Right cardiac atrium (tissue), 5 donors: ENCODE results near the gene MPG. TPM values are rescaled to one million over a fixed set of nuclear protein-coding genes. Genes with fewer than 3 reads are reported as not detected.
A peak's percentile ranks its signal among the peaks of the same experiment; 100 is the strongest.

Experiments
- ATAC-seq, 2 donors: fragments of 200-7000 bp; cut with Tn5 transposase; one replicate each; pipeline versions ENCODE4 v1.8.0 to v1.9.1; 2020; ENCODE audit warnings: moderate library complexity in 2 of 2, mild to moderate bottlenecking in 1 of 2
- DNase-seq, 3 donors: peaks; one replicate each; pipeline ENCODE4 v3.0.0-alpha.2; 2020
- H3K27ac ChIP-seq: one replicate; pipeline ENCODE4 v1.5.1; 2013; ENCODE audit warnings: mild to moderate bottlenecking, low read length, control low read depth, moderate library complexity
- H3K27me3 ChIP-seq: one replicate; pipeline ENCODE4 v1.6.1; 2013; ENCODE audit not compliant: control insufficient read depth, insufficient read depth
- H3K4me1 ChIP-seq: one replicate; pipeline ENCODE4 v1.6.1; 2013; ENCODE audit warnings: low read length; ENCODE audit not compliant: control insufficient read depth, insufficient read depth
- H3K4me3 ChIP-seq: one replicate; pipeline ENCODE4 v1.5.1; 2013; ENCODE audit warnings: low read length, control low read depth
- H3K9me3 ChIP-seq: one replicate; pipeline ENCODE4 v1.6.1; 2013; ENCODE audit warnings: low read length; ENCODE audit not compliant: control insufficient read depth
- WGBS: extraction: QIAGEN DNeasy Blood & Tissue Kit; methylation state at CpG from one replicate; pipeline ENCODE4 v1.1.7; 2013; 5-methylcytosine and 5-hydroxymethylcytosine counted together
- intact Hi-C, 4 donors: fragments of 100-400 bp; cut with DNase I; formaldehyde crosslinking; loops; one replicate each; pipeline versions ENCODE4 v1.11.0 to v1.14.0; 2022 to 2023
- polyA plus RNA-seq: library from polyadenylated mRNA; stranded (reverse); fragments of 200-250 nt; gene quantifications from one replicate; pipeline ENCODE4 v1.2.3, GENCODE V29; 2013
- total RNA-seq, 4 donors: library from RNA; stranded (reverse); fragmentation: NEBNext Ultra II Directional; extraction: Animal tissue kit (Norgen Biotek cat#: 25700); gene quantifications; one replicate each; pipeline ENCODE4 v1.2.1, GENCODE V29; 2021
- donor health status: healthy with polysubstance abuse.
- donor health status: DM: no; HTN: yes; CAD: no.
- donor health status: DM: no; HTN: no; CAD: no.
- donor health status: DM: no; HTN: yes; CAD: no; lungs with severe emphysema.
- donor health status: DM: yes; HTN: yes; CAD: no.

Gene MPG
- total and polyA plus RNA-seq, 5 donors: 31.8 to 56.8 (median 38.7) TPM

- H3K27me3 ChIP-seq: no peaks in the 10 kb centered on the region
- H3K27ac ChIP-seq: no peak overlapping the region
- no peak for ATAC-seq
- no peak overlapping the region for H3K4me3 ChIP-seq
- intact Hi-C loops: no loop called here
- H3K9me3 ChIP-seq: no peaks in the 10 kb centered on the region
- WGBS: 92% methylated on average over 32 of the region's 32 CpGs
- no peaks in the 10 kb centered on the region for H3K4me1 ChIP-seq
- peak in 1 of 3 donors; percentile 37 for DNase-seq
Observed at GRCh38 chr16:61879-62281, 16.1 kb upstream of the MPG start.

GRCh38 chr16:62283-62967 lies 15.6 kb upstream of the MPG start:
- intact Hi-C loops: no loop called here
- Histone ChIP-seq H3K4me1 (no peaks in the 10 kb centered on the region), H3K27me3 (no peaks in the 10 kb centered on the region), H3K9me3 (no peaks in the 10 kb centered on the region), H3K4me3 (no peak overlapping the region), H3K27ac (no peak overlapping the region)
- ATAC-seq: no peak
- 94% methylated on average over 34 of the region's 34 CpGs for WGBS
- DNase-seq: peak in 1 of 3 donors; percentile 45

GRCh38 chr16:62968-63391 lies 15.0 kb upstream of the MPG start:
- intact Hi-C loops: no loop called here
- no peak overlapping the region for H3K27ac ChIP-seq
- no peaks in the 10 kb centered on the region for H3K4me1 ChIP-seq
- H3K9me3 ChIP-seq: no peaks in the 10 kb centered on the region
- H3K4me3 ChIP-seq: no peak overlapping the region
- DNase-seq (peak in 2 of 3 donors; percentile 36 to 54), ATAC-seq (no peak)
- 95% methylated on average over 21 of the region's 21 CpGs for WGBS
- H3K27me3 ChIP-seq: no peaks in the 10 kb centered on the region

- ATAC-seq (no peak), DNase-seq (peak in 2 of 3 donors; percentile 31 to 36)
- intact Hi-C loops: no loop called here
- Histone ChIP-seq H3K27me3 (no peaks in the 10 kb centered on the region), H3K4me1 (no peaks in the 10 kb centered on the region), H3K27ac (no peak overlapping the region), H3K9me3 (no peaks in the 10 kb centered on the region), H3K4me3 (no peak overlapping the region)
- WGBS: 95% methylated on average over 16 of the region's 16 CpGs
Observed at GRCh38 chr16:63466-63865, 14.6 kb upstream of the MPG start.

DNA sequence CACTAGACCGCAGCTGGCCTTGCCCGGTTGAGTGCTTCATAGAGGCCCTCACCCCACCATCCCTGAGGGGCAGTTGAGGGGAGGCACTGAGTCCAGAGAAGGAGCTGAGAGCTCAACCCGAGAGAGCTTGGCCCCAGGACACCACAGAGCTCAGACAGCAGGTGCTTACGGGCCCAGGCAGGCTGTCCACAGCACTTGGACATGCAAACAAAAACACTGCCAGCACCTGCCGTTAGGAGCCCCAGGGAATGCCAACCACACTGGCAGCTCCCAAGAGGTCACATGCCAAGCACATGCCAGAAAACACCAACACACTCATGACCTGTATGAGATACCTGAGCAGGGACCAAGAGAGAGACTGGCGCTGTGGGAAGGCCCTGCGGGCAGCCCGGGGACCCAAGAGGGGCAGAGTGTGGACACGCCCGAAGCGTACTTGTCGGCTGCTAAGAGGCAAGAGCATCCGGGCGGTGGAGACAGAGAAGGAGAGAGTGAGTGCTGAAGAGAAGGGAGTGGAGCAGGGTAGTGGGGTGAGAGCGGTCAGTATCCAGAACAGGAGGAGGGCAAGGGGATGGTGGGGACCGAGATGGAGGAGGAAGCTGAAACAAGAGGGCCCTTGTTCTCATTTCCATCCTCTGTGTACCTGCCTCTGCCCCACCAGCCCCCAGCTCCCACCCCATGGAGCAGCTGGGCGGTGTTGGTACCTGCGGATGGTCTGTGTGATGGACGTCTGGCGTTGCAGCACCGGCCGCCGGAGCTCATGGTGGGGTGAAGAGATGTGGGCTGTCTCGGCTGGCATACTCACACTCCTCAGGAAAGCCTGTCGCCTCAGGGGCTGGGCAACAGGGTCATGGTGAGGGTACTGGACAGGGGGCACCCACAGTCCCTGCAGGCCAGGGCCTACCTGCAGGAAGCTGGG lies 13.8 kb upstream of the MPG start:
- Histone ChIP-seq H3K9me3 (no peaks in the 10 kb centered on the region), H3K27me3 (no peaks in the 10 kb centered on the region), H3K4me3 (no peak overlapping the region), H3K4me1 (peaks cover 3% of the 10 kb centered on the region), H3K27ac (no peak overlapping the region)
- intact Hi-C loops: loop anchor here in 1 of 4 donors (2.0 kb wide), 1 partner anchor 33 kb away; no protein-coding TSS in a partner anchor
- DNase-seq (peak in 2 of 3 donors; percentile 31 to 43), ATAC-seq (no peak)
- WGBS: 90% methylated on average over 25 of the region's 25 CpGs

DNA sequence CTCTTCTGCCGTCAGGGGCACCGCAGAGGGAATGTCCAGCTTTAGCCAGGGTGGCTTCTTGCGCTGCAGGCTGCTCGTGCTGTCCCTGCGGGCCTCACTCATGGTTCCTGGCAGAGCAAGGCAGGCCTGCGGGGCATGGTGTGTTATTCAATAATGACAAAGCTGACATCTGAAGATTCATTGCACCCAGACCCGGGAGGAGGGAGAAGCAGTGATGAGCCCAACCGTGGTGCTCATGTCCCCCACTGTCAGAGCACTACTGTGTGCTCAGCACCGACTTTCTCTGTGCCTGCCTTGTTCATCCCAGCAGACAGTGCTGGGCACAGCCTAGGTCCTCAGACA lies 13.1 kb upstream of the MPG start:
- Histone ChIP-seq H3K4me1 (peaks cover 6% of the 10 kb centered on the region), H3K9me3 (no peaks in the 10 kb centered on the region), H3K27me3 (no peaks in the 10 kb centered on the region), H3K27ac (no peak overlapping the region), H3K4me3 (no peak overlapping the region)
- peak in 1 of 3 donors; percentile 39 for DNase-seq
- intact Hi-C loops: loop anchor here in 1 of 4 donors (2.0 kb wide), 1 partner anchor 32 kb away; no protein-coding TSS in a partner anchor
- no peak for ATAC-seq
- 76% methylated on average over 9 of the region's 9 CpGs for WGBS

GRCh38 chr16:65745-66144 lies 12.3 kb upstream of the MPG start:
- Histone ChIP-seq H3K4me3 (no peak overlapping the region), H3K27ac (no peak overlapping the region), H3K27me3 (no peaks in the 10 kb centered on the region), H3K9me3 (no peaks in the 10 kb centered on the region), H3K4me1 (peaks cover 6% of the 10 kb centered on the region)
- peak; percentile 87 to 96 (median 94) for DNase-seq
- intact Hi-C loops: loop anchor here (2.0 kb wide), 1 partner anchor 31 kb away; no protein-coding TSS in a partner anchor
- WGBS: 18% methylated on average over 17 of the region's 17 CpGs
- ATAC-seq: peak; percentile 57 to 62

- Histone ChIP-seq H3K27me3 (no peaks in the 10 kb centered on the region), H3K27ac (no peak overlapping the region), H3K4me1 (peaks cover 6% of the 10 kb centered on the region), H3K4me3 (no peak overlapping the region), H3K9me3 (no peaks in the 10 kb centered on the region)
- intact Hi-C loops: loop anchor here in 3 of 4 donors (2.0 kb wide), 1 partner anchor 30 kb away; no protein-coding TSS in a partner anchor
- 73% methylated on average over 13 of the region's 13 CpGs for WGBS
- peak in 2 of 3 donors; percentile 56 to 60 for DNase-seq
- peak in 1 of 2 donors; percentile 7 for ATAC-seq
Observed at GRCh38 chr16:66309-67182, 11.5 kb upstream of the MPG start.

GRCh38 chr16:67183-67791 lies 10.7 kb upstream of the MPG start:
- DNase-seq: peak in 2 of 3 donors; percentile 62 to 65
- WGBS: 70% methylated on average over 10 of the region's 10 CpGs

More at GRCh38 chr16:67183-67791, 10.7 kb upstream of the MPG start:
- no peak overlapping the region for H3K27ac ChIP-seq
- no peaks in the 10 kb centered on the region for H3K27me3 ChIP-seq
- peaks cover 6% of the 10 kb centered on the region for H3K4me1 ChIP-seq
- H3K4me3 ChIP-seq: no peak overlapping the region
- no peak for ATAC-seq
- intact Hi-C loops: loop anchor here in 3 of 4 donors (2.0 kb wide), 1 partner anchor 30 kb away; no protein-coding TSS in a partner anchor
- H3K9me3 ChIP-seq: no peaks in the 10 kb centered on the region
